Activated CD8-positive, alpha-beta memory T cell treated with anti-CD3 and anti-CD28 coated beads for 4 hours (primary cell): Measurements from ENCODE around the gene EPG5.

ENCODE experiments used
- DNase-seq, 2 donors: peaks; one replicate each; pipeline ENCODE4 v3.0.0-alpha.2; 2020; ENCODE audit warnings: low read depth in 2 of 2

EPG5 gene

DNA sequence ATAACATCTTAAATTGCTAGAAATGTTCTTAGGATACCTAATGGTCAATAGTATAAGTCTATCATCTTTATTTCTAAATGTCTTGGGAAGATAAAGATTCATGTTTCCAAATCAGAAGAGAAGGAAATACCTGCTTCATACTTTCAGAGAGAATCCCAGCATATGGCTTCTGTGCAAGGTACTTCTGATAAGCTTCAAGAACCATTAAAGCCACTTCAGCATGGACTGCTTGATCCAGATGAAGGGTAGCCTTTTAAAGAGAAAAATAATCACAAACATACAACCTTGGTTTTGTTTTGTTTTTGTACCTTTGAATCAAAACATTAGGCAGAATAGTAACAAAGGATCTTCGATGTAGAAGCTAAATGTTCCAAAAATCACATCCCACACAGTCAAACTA is 44.0 kb downstream of the EPG5 start:
- no peak for DNase-seq

DNA sequence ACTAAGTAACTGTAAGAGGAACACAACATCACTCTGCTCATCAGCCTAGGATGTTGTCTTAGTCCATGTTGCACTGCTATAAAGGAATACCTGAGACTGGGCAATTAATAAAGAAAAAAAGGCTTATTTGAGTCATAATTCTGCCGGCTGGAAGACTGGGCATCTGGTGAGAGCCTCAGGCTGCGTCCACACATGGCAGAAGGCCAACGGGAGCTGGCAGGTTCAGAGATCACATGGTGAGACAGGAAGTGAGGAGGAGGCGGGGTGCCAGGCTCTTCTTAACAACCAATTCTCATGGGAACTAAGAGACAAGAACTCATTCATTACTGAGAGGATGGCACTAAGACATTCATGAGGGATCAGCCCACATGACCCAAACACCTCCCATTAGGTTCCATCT is 46.8 kb downstream of the EPG5 start:
- no peak for DNase-seq

GRCh38 chr18:45916302-45916701 is 50.8 kb downstream of the EPG5 start:
- DNase-seq, result no peak

DNA sequence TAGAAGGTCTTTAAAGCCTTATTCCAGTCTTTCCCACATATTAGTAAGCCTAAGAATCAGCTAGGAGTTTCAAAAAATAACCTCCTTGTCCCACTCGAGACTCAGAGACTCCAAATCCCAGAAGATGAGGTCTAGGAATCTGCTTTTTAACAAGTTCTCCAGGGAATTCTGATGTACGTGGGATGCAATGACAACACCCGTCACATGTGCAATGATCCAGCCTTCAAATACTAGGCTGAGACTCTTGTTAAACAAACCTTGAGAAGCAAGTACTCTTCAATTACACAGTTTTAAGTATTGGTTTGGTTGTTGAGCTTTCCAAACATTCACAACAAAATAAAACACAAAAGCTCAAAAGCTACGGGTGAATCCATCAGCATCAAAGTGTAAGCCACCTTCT is 53.9 kb downstream of the EPG5 start:
- no peak for DNase-seq

DNA sequence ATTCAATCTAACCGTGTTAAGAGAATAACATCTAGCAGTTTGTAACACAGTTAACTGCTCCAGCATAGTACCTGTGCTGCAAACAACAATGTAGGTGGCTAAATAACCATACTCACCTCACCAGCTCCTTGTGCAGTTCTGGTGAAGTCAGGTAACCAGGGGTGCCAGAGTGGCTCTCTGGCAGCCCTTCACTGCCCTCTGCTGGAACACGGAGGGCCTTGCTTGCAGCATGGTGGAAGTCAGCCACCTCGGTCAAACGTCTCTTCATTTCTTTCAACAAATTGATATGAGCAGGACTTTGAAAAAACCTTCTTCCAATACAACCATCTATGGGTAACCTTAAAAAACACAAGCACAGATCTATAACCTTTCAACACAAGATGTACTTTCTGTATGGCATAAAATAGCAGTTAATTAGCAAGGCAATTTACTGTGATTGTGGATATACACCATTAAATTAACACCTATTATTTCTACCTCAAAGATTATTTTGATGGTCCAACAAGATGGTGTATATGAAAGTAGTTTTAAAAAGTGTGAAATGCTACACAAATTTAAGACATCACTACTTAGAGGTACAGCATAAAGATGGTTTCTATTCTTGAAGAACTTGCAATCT is 56.6 kb downstream of the EPG5 start:
- peak; percentile 28 to 37 for DNase-seq

DNA sequence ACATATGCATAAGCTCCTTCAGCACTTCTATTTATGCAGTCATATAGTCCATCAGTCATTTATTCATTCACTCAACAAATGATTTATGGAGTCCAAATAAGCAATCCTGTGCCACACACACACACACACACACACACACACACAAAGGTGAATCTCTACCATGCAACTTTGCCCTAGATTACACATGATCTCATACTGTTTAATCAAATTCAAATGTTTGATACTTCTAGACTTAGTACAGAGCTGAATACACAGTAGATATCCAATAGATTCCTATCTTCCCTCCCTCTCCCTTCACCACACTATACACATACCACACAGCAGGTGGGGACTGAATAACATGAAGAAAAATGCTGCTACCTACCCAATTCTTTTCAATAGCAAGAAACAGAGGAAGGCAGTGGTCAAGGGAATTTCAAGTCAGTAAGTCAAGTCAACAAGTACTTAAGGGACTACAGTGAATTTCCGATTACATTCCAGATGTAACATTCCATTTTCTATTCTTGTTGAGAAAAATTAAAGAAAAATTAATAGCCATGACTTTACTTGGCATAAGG is 65.4 kb downstream of the EPG5 start:
- no peak for DNase-seq

DNA sequence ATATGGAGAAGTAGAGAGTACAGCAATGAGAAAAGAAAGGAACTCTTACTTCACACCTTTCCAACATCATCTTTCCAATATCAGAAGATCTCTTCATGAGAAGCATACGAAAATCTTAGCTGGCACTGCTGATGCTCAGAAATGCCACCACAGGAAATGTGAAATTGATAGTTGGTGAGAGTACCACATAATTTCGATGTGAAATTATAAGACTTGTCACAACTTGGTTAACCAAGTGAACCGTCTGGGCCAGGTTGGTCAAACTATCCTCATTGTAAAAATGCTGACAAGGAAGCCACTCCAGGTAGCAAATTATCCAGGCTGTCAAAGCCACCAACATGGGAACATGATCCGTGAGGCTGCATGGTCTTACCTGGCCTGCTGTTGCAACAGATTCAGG is 66.5 kb downstream of the EPG5 start:
- DNase-seq, result no peak

- DNase-seq, result no peak
Observed at GRCh38 chr18:45896991-45897390, 70.1 kb downstream of the EPG5 start.

- no peak for DNase-seq
Observed at GRCh38 chr18:45896452-45896851, 70.7 kb downstream of the EPG5 start.

GRCh38 chr18:45895339-45895738 is 71.8 kb downstream of the EPG5 start:
- DNase-seq, result no peak

DNA sequence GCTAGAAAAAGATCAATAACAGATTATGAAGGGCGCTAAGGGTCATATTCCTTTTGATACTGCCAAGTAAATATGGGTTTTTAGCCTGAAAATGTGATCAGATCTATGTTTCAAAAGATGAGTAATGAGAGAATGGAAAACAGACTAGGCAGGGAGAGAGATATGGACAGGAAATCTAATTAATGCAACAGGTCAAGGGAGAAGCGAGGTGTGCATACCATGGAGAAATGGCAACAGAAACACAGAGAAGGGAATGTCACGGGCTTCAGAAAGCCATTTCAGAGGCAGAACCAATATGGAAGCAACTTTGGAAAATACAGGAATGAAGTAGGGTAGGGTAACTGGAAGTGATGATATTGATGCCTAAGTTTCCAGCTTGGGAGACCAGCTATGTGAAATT is 72.3 kb downstream of the EPG5 start:
- DNase-seq, result no peak

DNA sequence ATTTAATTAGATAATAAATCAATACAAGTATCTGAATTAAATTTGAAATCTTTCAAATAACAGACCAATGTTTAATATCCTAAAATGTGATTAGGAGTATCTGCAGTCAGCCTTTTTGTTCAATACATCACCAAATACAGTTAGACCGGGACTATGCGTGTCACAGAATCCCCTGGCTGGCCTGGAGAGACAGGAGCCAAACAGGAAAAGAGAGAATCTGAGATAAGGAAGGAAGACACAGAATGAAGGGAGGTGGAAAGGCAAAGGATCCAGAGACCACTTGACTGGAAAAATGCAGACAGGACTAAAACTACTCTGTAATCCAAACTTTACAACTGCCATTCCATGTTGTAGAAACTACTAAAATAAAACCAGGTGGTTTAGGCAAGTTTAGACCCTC is 75.3 kb downstream of the EPG5 start:
- DNase-seq, result no peak

DNA sequence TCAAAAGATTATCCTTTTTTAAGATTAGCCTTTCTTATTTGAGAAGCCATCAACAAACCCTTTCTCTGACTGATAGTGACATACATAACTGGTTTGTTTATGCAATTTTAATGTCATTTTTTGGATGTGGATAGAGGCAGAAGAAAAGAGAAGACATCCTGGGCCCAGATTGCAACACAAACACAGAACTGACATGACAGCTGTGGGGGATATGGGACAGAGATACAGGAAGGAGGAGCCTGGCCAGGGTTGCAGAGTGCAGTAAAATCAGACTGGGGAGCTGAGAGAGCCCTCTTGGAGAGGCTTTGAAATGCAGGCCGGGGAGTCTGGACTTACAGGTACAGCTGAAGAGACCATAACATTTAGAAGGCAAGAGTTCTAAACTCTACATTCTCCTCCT is 76.5 kb downstream of the EPG5 start:
- no peak for DNase-seq

DNA sequence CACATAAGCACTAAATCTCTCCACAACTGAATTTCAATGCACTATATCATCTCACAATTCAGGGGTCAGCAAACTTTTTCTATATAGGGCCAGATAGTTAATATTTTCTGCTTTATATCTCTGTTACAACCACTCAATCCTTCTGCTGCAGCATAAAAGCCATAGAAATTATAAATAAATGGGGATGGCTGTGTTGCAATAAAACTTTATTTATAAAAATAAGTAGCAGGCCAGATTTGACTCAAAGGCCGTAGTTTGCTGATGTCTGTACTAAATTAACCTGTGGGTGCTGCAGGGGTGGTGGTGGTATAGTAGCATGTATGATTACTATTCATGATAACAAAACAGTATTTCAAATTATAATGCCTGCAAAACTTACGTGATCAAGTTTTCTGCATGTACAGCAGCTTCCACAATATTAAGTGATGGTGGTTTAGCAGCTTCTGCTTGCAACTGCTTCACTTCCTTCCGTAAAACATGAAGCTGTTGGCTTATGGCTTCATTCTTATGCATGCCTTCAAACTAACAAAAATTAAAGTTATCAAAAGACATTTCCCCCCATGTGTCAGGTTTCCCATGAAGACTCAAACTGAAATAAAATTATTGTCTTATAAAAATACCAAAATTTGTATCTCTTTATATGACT is 77.6 kb downstream of the EPG5 start:
- DNase-seq, result no peak

DNA sequence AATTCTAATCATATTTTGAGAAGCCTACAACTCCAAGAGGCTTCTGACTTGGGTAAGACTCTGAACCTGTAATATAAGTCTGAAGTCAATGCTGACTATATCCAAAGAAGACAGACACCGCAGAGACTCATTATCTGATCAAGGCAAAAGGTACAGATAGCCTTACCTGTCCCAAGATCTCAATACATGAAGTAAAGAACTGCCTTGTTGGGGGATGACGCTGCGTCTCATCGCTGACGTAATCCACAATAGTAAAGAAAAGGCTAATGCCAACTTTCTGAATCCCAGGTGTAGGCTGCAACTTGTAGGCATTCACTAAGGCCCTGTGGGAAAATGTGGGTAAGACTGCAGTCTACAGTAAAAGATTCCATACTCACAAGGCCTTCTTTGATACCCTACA is 79.5 kb downstream of the EPG5 start:
- DNase-seq, result no peak

- DNase-seq, result no peak
Observed at GRCh38 chr18:45880876-45881558, 86.1 kb downstream of the EPG5 start.

- DNase-seq, result peak; percentile 38 to 49
Observed at GRCh38 chr18:45879681-45880655, 87.2 kb downstream of the EPG5 start.

DNA sequence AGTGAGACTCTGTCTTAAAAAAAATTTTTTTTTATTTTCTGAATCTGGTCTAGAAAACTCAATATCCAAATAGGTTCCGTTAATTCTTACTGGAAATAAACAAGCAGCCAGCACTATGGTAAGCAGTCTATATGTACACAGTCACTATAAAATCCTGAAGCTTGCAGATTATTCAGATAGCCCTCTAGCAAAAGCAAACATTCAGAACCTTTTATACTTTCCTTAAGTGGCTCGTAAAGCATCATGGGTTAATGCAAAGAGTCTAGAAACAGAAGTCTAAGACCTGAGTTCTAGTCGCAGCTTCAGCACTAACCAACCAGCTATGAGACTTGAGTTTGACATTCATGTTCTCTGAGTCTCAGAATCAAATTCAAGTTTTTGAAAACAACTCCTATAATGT is 89.7 kb downstream of the EPG5 start:
- no peak for DNase-seq

DNA sequence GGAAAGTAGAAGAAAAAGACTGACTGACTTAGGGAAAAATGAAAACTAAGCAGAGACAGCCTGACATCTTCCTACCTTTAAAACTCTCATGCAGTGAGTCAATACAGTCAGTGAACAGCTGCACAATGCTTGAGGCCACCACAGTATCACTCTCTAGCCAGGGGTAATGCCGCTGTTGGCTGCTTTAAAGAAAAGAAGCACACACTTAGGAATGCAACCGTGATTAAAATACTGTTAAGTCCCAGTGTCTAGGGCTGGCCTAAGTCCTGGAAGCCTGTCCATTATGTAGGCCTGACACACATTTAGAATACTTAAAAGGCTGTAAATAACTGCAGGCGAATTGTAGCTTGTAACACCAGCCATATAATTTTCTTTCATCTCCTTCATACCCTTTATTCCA is 91.0 kb downstream of the EPG5 start:
- DNase-seq, result no peak

GRCh38 chr18:45874491-45875184 is 92.5 kb downstream of the EPG5 start:
- peak; percentile 27 to 40 for DNase-seq

DNA sequence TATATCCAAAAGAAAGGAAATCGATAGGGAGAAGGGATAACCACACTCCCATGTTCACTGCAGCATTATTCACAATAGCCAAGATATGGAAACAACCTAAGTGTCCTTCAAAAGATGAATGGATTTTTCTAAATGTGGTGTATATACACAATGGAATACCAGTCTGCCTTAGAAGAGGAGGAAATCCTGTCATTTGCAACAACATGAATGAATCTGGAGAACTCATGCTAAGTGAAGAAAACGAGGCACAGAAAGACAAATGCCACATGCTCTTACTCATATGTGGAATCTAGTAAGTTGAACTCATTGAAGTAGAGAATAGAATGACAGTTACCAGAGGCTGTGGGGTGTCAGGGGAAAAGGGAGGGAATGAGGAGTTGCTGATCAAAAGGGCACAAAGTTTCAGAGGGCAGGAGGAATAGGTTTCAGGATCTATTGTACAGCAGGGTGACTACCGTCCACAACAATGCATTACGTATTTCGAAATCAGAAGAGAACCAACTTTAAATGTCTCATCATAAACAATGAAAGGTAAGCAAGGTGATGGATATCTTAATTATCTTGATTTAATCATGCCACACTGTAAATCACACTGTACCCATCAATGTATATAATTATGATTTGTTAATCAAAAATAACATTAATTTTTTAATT is 95.6 kb downstream of the EPG5 start:
- no peak for DNase-seq
